Breast epithelium (tissue), 3 donors: ENCODE measurements around the gene GAL3ST2.

Source experiments
- POLR2AphosphoS5 ChIP-seq, 3 donors: sonication (generic); formaldehyde crosslinking; IDR thresholded peaks; one replicate each; pipeline ENCODE4 v1.6.1; 2017; ENCODE audit warnings: antibody characterized with exemption in 3 of 3
- TF ChIP-seq, protein P1 (sequence below), 3 donors: fragments of 450-650 bp; IDR thresholded peaks; one replicate each; pipeline ENCODE4 v1.5.1; 2016 to 2017; ENCODE audit warnings: antibody characterized with exemption in 3 of 3, mild to moderate bottlenecking in 3 of 3, moderate library complexity in 3 of 3

DNA sequence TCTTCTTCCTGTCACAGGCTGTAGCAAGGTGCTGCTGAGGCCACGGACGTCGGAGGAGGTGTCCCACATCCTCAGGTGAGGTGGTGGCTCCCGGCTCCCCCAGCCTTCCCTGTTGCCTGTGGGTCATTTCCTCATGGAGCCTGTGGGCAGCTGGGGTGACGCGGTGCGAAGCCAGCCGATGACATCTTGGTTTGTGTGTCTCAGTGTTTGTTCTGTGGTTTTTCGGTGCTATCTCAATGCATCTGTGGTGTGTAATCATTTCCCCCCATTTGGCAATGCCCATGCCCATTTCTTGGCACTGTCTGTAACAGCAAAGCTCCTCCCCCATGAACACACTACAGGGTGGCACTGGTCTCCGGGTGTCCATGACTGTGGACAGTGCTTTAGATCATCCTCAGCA lies 35.6 kb upstream of the GAL3ST2 start:
- TF ChIP-seq, protein P1, sequence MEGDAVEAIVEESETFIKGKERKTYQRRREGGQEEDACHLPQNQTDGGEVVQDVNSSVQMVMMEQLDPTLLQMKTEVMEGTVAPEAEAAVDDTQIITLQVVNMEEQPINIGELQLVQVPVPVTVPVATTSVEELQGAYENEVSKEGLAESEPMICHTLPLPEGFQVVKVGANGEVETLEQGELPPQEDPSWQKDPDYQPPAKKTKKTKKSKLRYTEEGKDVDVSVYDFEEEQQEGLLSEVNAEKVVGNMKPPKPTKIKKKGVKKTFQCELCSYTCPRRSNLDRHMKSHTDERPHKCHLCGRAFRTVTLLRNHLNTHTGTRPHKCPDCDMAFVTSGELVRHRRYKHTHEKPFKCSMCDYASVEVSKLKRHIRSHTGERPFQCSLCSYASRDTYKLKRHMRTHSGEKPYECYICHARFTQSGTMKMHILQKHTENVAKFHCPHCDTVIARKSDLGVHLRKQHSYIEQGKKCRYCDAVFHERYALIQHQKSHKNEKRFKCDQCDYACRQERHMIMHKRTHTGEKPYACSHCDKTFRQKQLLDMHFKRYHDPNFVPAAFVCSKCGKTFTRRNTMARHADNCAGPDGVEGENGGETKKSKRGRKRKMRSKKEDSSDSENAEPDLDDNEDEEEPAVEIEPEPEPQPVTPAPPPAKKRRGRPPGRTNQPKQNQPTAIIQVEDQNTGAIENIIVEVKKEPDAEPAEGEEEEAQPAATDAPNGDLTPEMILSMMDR (IDR thresholded peaks at IDR 0.05), result no peak
- no peak for TF ChIP-seq POLR2AphosphoS5 (IDR thresholded peaks at IDR 0.05)
